GM19351 (cell line): ENCODE measurements around the gene GOLGA6B.
A peak's percentile ranks its signal among the peaks of the same experiment; 100 is the strongest.
"Not testable (repeated sequence)": the region's sequence is repeated elsewhere in the genome, so short reads cannot be mapped to it uniquely, and the experiment has no call there.

Source experiments
- ATAC-seq: cut with Tn5 transposase; IDR thresholded peaks from one replicate; pipeline ENCODE4 v1.9.1; 2021; ENCODE audit warnings: mild to moderate bottlenecking, moderate library complexity; ENCODE audit not compliant: unreplicated experiment

GOLGA6B gene

DNA sequence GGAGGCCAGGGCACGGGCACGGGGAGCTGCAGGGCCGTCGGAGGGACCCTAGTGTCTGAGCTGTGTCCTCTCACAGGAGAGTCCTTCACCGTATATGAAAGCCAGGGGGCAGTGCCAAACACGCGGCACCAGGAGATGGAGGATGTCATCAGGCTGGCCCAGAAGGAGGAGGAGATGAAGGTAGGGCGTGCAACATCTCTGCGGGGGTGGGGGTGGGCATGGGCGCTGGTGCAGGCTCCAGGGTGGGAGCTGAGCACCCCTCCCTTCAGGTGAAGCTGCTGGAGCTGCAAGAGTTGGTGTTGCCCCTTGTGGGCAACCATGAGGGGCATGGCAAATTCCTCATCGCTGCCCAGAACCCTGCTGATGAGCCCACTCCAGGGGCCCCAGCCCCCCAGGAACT is 11.2 kb downstream of the GOLGA6B start:
- ATAC-seq, result not testable (repeated sequence)

DNA sequence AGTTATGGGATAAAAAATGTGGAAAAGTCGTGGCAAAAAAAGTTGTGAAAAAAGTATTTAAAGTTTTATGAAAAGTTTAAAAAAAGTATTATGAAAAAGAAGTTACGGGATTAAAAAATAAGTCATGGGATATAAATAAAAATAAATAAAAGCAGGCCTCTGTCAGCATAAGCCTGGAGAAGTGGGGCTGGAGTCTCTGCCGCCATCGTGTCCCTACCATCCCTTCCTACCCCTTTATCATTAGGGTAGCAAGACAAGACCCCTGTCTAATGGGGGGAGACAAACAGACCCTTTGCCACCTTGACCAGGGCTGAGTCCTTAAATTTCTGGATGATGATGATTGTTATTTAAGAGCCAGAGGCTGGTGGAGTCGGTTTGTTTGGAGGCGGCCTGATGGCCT is 15.3 kb downstream of the GOLGA6B start:
- ATAC-seq, result not testable (repeated sequence)

DNA sequence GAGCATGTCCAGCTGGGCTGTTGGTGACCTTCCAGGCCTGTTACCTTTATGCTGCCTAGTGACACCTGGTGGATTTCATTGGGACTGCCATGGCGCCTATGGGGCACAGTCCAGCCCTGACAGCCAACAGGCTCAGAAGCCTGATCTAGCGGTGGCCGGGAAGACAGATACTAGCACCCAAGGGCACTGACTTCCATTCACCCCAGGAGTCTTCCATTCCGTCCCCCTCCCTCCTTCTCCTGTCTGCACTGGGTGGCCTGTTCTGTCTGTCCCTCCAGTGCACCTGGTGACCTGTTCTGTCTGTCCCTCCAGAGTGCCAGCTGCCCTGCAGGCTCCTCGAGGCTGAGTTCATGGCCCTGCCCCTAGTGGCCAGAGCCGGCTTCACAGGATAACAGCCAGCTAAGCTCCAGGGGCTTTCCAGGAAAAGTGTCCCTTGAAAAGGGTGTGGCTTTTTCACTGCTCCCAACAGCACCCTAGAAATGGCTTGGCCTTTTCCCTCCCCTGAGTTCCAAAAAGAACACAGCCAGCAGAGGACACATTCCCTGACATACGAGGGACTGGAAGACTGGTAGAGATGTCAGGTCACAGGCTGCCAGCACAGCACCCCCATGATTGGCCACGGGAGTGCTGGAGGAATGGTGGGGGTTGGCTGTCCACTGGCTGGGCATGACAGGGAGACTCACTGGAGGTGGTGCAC is 16.3 kb downstream of the GOLGA6B start:
- peak; percentile 85 for ATAC-seq

DNA sequence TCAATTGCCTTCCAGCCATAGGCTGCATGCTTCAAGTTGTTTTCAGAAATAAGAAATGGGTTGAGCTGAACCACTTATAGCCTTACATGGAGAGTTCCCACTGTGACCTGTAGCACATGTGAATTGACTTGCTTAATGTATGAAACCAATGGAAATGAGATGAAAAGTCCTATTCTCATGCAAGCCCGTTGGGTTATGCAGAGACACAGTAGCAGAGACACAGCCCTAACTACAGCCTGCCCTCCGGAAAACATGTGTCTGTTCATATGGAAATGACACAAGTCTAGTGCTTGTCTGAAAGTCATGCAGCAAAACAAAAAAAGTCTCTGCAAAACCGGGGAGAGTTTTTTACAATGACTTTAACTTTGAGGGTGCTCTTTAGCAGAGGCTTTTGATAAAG is 17.0 kb downstream of the GOLGA6B start:
- no peak for ATAC-seq

DNA sequence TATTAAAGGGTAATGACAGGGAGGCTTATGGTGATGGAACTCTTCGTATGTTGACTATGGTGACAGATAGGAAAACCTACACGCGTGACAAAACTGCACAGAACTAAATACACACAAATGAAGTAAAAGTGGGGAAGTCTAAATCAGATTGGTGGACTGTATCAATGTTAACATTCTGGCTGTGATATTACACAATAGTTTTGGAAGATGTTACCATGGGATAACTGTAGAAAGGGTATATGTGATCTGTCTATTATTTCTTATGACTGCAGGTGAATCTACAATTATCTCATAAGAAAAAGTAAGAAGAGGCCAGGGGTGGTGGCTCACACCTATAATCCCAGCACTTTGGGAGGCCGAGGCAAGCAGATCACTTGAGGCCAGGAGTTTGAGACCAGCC is 22.3 kb downstream of the GOLGA6B start:
- ATAC-seq, result no peak

DNA sequence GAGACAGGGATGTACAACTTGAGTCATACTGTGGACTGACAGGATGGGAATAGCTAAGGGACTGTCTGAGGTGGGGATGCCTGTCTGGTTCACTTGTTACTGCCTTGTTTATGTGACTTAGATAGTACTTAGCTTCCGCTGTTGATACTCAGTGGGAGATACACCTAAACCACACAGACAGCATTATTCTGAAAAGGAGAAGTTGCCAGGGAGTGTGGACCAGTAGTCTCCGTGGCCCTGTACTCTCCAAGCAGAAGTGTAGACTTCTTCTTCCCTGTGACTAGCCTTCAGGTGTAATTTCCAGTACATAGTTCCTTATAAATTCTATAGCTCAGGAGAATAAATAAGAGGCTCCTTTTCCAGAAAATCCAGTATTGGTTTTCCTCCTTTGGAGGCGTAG is 26.4 kb downstream of the GOLGA6B start:
- ATAC-seq, result no peak

DNA sequence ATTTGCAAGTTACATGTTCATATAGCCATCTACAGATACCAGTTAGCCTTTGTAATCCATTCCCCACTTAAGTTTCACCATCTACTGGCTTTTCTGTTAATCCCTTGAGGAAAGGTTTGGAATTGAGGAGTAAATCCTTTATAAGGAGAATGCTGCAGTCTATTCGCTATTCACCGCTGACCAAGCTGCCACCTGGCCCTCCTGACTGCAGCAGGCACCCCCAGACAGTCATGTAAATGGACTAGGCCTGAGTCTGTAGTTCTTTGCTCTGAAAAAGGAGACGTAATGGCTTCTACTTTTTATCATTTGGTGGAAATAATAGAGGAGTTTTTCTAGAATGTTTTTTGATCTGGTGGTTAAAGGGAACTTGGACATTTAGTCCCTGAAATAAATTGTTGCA is 28.3 kb downstream of the GOLGA6B start:
- no peak for ATAC-seq

DNA sequence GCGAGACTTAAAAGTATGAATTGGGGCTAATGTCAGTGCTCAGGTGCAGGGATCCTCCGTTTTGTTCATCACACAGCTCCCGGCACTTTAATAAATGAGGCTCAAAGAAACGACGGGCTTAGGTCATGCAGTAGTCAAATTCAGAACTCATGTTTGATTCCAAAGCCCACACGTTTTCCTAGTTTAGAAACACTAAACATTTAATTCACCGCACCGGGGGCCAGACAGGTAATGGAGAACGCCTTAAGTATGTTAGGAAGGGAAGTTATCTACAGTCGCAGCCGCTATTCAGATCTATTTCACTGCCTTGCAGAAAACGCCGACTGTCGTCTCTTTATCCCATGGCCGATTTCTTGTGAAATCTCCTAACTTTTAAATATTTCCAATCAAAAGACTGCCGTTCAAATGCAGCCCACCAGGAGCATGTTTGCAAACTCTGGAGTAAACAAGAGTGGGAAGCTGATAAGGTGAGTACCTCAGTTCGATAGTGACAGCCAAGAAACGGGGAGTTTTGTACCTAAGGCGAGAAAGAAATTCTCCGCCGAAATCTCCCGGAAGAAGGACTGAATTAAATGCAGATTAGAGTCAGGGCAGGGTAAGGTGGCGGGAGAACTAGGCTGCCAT is 30.9 kb downstream of the GOLGA6B start:
- ATAC-seq, result no peak

DNA sequence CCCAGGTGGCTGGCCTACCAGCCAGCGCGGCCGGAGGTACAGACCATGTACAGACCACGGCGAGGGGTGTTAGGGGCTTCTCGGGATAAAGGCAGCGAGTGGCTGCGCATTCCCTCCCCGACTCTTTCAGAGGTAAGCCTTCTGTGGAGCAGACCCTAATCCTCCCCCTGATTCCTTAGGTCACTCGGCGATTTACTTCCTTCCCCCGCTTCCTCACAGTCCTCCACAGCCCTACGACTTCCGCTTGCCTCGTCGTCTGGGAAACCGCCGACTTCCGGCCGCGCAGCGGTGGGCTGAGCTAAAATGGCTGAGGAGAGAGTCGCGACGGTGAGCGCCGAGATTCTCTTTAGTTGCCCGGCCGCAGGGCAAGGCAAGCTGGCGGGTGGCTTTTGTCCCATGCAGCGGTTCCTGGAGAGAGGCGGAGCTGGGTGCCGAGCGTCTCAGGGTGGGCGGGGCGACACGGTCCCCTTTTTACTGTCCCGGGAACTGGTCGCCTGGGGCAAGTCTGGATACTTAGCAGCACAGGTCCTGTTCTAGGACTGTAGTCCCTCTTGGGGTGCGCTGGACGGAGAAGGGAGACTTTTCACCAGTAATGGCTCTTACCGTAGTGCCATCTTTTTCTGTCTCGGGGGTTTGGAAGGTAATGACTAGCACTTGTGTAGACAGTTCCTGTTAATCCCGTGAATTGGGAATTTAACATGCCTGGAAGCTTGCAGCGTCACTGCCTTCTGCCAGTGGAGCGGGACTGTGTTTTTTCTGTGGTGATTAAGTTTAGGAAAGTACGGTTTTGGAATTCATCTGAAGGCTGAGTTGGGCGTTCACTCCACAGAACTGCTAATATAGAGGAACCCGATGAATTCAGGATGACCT is 31.7 kb downstream of the GOLGA6B start, which contains the start of the genes BBS4 and HIGD2B:
TSS of gene BBS4 (plus strand) at position 283 of the 870 bp plus-strand sequence. CDS start at position 304, 21 bp downstream.
TSS of gene HIGD2B (minus strand) at position 258 of the 870 bp plus-strand sequence. CDS start 9,808 bp downstream, outside the sequence.
- peak; percentile 94 for ATAC-seq

DNA sequence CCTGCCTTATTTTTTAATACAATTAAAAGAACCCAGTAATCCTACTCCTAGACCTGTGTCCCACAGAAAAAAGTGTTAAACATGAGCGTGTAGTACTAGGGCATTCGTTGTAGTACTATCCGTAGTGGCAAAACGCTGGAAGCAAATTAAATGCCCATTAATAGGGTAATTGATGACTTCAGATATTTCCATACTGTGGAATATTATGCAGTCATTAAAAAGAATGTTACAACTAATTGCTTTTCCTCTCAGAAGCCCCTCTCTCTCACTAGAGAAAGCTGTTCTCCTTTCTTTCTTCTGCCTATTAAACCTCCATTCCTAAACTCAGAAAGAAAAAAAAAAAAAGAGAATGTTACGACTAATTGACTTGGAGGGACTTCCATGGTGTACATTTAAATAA is 34.2 kb downstream of the GOLGA6B start:
- ATAC-seq, result no peak

DNA sequence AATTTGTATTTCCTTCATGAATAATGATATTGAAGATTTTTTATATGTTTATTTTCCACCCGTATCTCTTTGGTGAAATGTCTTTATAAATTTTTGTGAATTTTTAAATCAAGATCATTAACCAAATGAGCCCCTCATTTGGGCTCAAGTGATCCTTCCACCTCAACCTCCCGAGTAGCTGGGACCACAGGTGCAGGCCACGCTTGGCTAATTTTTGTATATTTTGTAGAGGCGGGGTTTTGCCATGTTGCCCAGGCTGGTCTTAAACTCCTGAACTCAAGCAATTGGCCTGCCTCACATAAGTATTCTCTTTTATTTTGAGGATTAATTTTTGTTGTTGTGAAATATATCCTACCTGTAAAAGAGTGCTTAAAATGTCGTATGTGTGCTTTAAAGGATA is 36.4 kb downstream of the GOLGA6B start:
- ATAC-seq, result no peak

DNA sequence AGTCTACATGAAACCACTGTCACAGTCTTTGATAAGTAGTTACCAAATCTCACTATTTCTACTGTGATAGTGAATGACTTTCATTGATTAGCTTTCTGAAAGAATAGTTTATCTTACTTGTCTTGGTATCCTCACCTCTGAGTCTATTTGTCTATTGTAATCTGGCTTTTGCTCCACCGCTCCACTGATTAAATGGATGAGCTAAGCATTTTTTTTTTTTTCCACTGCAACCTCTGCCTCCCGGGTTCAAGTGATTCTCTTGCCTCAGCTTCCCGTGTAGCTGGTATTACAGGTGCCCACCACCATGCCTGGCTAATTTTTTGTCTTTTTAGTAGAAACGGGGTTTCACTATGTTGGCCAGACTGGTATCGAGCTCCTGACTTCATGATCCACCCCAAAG is 44.4 kb downstream of the GOLGA6B start:
- ATAC-seq, result no peak

DNA sequence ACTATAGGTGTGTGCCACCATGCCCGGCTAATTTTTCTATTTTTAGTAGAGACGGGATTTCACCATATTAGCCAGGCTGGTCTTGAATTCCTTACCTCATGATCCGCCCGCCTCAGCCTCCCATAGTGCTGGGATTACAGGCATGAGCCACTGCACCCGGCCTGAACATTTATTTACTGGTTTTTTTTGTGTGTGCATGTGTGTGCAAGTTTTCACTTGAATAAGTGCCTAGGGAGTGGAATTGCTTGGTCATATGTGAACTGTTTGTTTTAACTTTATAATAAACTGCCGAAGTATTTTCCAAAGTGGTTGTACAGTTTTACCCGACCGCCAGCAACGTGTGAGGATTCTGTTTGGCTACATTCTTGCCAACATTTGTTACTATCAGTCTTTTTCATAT is 45.6 kb downstream of the GOLGA6B start:
- ATAC-seq, result no peak

DNA sequence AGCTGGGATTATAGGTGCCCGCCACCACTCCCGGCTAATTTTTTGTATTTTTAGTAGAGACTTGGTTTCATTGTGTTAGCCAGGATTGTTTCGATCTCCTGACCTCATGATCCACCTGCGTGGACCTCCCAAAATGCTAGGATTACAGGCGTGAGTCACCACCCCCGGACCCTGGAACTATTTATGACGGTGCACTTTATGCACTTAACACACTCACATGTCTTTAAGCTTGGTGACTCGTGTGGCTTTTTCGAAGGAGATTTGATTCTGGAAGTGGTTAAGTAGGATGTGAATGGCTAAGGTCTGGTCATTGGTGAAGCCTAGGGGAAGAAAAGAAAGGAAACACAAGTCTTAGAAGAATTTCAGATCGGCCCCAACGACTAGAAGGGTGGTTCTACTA is 51.8 kb downstream of the GOLGA6B start:
- ATAC-seq, result no peak

DNA sequence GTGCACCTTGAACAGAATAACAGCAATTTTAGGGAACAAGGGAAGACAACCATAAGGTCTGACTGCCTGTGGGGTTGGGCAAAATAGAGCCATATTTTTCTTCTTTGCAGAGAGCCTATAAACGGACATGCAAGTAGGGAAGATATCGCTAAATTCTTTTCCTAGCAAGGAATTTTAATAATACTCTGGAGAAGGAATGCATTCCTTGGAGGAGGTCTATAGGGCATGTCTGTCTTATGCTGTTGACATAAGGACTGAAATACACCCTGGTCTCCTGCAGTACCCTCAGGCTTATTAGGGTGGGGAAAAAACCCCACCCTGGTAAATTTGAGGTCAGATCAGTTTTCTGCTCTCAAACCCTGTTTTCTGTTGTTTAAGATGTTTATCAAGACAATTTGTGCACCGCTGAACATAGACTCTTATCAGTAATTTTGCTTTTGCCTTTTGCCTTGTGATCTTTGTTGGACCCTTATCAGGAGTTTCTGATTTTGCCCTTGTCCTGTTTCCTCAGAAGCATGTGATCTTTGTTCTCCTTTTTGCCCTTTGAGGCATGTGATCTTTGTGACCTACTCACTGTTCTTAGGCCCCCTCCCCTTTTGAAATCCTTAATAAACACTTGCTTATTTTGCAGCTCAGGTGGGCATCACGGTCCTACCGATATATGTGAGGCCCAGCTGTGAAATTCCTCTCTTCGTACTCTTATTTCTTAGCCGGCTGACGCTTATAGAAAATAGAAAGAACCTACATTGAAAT is 54.2 kb downstream of the GOLGA6B start:
- not testable (repeated sequence) for ATAC-seq
